Prostate gland (tissue), 2 donors: Measurements from ENCODE around the gene TBKBP1. TPM values are rescaled to one million over a fixed set of nuclear protein-coding genes. Genes with fewer than 3 reads are reported as not detected.

Experiments
- DNase-seq: peaks from one replicate; pipeline ENCODE4 v3.0.0-alpha.2; 2019; ENCODE audit warnings: low spot score
- H3K27ac ChIP-seq, 2 donors: fragments of 200-600 bp; sonication (generic); 2 replicates each; pipeline ENCODE4 v1.5.1; 2017 to 2019
- H3K27me3 ChIP-seq: fragments of 200-600 bp; sonication (generic); replicated peaks from 2 replicates; pipeline ENCODE4 v1.5.1; 2019; ENCODE audit not compliant: insufficient read depth
- H3K36me3 ChIP-seq, 2 donors: fragments of 200-600 bp; sonication (generic); 1 replicate in 1 of 2; 2 replicates in 1 of 2; pipeline versions ENCODE4 v1.5.1 to v1.8.1; 2017 to 2019
- H3K4me1 ChIP-seq: fragments of 200-600 bp; sonication (generic); replicated peaks from 2 replicates; pipeline ENCODE4 v1.5.1; 2019
- H3K4me3 ChIP-seq, 2 donors: fragments of 200-600 bp; sonication (generic); 2 replicates each; pipeline ENCODE4 v1.5.1; 2017 to 2019
- H3K9me3 ChIP-seq: fragments of 200-600 bp; sonication (generic); 2 replicates; pipeline ENCODE4 v1.5.1; 2017
- POLR2A ChIP-seq: fragments of 450-650 bp; IDR thresholded peaks from one replicate; pipeline ENCODE4 v1.6.1; 2016; ENCODE audit warnings: antibody characterized with exemption, mild to moderate bottlenecking
- POLR2AphosphoS5 ChIP-seq: sonication (generic); formaldehyde crosslinking; IDR thresholded peaks from one replicate; pipeline ENCODE4 v1.6.1; 2017; ENCODE audit warnings: antibody characterized with exemption
- WGBS: methylation state at CpG from one replicate; pipeline ENCODE4 v1.1.5; 2018; 5-methylcytosine and 5-hydroxymethylcytosine counted together
- intact Hi-C: fragments of 100-400 bp; cut with DNase I; formaldehyde crosslinking; loops from one replicate; pipeline ENCODE4 v1.14.2; 2022
- total RNA-seq, 2 donors: library from RNA; depleted of rRNA; stranded (reverse); fragments of >200 nt; gene quantifications; one replicate each; pipeline ENCODE4 v1.1.0, GENCODE V29; 2016
- TF ChIP-seq, protein P1 (sequence below), 4 experiments: fragments of 200-600 bp in 2 of 4; fragments of 450-650 bp in 2 of 4; sonication (generic) in 2 of 4; IDR thresholded peaks; 1 replicate in 3 of 4; 2 replicates in 1 of 4; pipeline ENCODE4 v1.5.1; 2016 to 2019; ENCODE audit warnings: antibody characterized with exemption in 4 of 4, mild to moderate bottlenecking in 2 of 4, moderate library complexity in 2 of 4

TBKBP1 gene
- total RNA-seq, 2 donors from 2014 or later, result 9.5 to 15.3 TPM

DNA sequence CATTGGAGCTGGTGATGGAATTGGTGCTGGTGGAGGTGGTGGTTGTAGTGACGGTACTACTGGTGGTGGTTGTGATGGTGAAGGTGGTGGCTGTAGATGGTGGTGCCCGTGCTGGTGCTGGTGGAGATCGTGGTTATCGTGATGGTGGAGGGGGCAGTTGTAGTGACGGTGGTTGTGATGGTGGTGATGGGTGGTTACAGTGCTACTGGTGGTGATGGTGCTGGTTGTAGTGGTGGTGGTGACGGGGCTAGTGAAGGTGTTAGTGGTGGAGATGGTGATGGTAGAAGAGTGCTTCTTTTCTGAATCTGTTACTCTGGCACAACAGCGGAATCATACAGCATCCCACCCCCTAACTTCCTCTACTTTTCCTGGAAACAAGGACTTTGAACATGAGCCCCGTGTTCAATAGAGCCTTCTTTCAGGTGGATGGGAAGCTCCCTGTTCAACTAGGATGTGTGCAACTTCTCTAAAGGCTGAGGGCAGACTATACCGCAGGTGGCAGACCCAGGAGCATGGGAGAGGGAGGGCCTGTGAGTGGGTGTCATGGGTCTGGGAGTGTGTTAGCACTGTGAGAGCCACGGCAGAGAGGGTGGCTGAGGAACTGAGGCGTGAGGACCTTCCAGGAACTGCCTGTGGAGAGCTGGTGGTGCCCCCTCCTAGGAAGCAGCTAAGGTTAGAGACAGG lies 47.3 kb downstream of the TBKBP1 start:
- H3K9me3 ChIP-seq, result no peaks in the 10 kb centered on the region
- H3K27ac ChIP-seq, result no peak overlapping the region
- H3K27me3 ChIP-seq, result peaks cover 6% of the 10 kb centered on the region
- no peak for DNase-seq
- TF ChIP-seq POLR2A, result no peak
- TF ChIP-seq, protein P1, sequence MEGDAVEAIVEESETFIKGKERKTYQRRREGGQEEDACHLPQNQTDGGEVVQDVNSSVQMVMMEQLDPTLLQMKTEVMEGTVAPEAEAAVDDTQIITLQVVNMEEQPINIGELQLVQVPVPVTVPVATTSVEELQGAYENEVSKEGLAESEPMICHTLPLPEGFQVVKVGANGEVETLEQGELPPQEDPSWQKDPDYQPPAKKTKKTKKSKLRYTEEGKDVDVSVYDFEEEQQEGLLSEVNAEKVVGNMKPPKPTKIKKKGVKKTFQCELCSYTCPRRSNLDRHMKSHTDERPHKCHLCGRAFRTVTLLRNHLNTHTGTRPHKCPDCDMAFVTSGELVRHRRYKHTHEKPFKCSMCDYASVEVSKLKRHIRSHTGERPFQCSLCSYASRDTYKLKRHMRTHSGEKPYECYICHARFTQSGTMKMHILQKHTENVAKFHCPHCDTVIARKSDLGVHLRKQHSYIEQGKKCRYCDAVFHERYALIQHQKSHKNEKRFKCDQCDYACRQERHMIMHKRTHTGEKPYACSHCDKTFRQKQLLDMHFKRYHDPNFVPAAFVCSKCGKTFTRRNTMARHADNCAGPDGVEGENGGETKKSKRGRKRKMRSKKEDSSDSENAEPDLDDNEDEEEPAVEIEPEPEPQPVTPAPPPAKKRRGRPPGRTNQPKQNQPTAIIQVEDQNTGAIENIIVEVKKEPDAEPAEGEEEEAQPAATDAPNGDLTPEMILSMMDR (IDR thresholded peaks at IDR 0.05), result no peak
- no peak for TF ChIP-seq POLR2AphosphoS5
- intact Hi-C loops, result no loop called here
- no peaks in the 10 kb centered on the region for H3K36me3 ChIP-seq
- H3K4me3 ChIP-seq, result no peak overlapping the region
- no peaks in the 10 kb centered on the region for H3K4me1 ChIP-seq
- 85% methylated on average over 11 of the region's 11 CpGs for WGBS

DNA sequence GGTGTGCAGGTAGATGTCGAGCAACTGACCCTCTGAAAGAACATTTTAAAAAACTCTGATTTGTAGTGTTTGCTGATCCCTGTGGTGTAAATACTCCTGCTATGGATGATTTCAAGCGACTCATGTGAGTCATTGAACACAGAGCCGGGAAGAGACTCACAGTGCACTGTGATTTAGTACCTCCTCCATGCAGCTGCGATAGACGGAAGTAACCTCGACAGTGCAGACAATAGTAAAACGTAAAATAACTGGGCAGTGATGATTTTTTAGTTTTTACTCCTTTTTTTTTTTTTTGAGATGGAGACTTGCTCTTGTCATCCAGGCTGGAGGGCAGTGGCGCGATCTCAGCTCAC lies 47.8 kb downstream of the TBKBP1 start:
- 70% methylated on average over 9 of the region's 9 CpGs for WGBS
- Histone ChIP-seq H3K36me3 (no peaks in the 10 kb centered on the region), H3K9me3 (no peaks in the 10 kb centered on the region), H3K27ac (no peak overlapping the region), H3K4me1 (no peaks in the 10 kb centered on the region), H3K4me3 (no peak overlapping the region), H3K27me3 (peaks cover 6% of the 10 kb centered on the region)
- DNase-seq, result no peak
- intact Hi-C loops, result no loop called here
- TF ChIP-seq, protein P1 (IDR thresholded peaks at IDR 0.05), result no peak

DNA sequence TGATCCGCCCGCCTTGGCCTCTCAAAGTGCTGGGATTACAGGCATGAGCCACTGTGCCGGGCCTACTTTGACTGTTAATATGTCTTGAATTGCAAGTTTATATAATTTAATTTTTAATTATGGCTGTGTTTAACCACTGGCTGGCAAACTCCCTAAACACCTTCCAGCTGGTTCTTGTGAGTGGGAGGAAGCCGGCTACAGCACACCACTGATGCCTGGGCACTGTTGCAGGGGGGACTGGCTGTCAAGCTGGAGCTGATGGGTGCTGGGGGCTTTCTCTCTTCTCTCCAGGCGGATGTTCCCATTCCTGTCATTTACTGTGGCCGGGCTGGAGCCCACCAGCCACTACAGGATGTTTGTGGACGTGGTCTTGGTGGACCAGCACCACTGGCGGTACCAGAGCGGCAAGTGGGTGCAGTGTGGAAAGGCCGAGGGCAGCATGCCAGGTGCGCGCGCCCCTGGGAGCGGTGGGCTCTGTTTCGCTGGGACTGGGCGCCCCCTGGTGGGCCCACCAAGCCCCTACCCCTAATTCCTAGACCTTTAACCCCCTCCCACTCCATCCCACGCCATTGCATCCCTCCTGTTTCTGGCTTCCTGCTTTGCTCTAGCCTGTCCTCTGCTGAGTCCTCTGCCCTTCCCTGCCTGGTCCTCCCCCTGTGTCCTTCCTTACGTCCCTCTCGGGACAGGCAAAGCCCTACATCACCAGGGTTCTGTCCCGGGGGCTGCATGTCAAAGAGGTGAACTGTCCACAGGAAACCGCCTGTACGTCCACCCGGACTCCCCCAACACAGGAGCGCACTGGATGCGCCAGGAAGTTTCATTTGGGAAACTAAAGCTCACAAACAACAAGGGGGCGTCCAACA lies 48.6 kb downstream of the TBKBP1 start:
- Histone ChIP-seq H3K9me3 (no peaks in the 10 kb centered on the region), H3K27me3 (peaks cover 6% of the 10 kb centered on the region), H3K27ac (no peak overlapping the region), H3K4me1 (no peaks in the 10 kb centered on the region), H3K36me3 (no peaks in the 10 kb centered on the region), H3K4me3 (no peak overlapping the region)
- whole genome bisulfite sequencing, result 34% methylated on average over 26 of the region's 26 CpGs
- DNase-seq, result no peak
- TF ChIP-seq POLR2A (no peak), POLR2AphosphoS5 (no peak)
- TF ChIP-seq, protein P1 (IDR thresholded peaks at IDR 0.05), result no peak
- intact Hi-C loops, result no loop called here

DNA sequence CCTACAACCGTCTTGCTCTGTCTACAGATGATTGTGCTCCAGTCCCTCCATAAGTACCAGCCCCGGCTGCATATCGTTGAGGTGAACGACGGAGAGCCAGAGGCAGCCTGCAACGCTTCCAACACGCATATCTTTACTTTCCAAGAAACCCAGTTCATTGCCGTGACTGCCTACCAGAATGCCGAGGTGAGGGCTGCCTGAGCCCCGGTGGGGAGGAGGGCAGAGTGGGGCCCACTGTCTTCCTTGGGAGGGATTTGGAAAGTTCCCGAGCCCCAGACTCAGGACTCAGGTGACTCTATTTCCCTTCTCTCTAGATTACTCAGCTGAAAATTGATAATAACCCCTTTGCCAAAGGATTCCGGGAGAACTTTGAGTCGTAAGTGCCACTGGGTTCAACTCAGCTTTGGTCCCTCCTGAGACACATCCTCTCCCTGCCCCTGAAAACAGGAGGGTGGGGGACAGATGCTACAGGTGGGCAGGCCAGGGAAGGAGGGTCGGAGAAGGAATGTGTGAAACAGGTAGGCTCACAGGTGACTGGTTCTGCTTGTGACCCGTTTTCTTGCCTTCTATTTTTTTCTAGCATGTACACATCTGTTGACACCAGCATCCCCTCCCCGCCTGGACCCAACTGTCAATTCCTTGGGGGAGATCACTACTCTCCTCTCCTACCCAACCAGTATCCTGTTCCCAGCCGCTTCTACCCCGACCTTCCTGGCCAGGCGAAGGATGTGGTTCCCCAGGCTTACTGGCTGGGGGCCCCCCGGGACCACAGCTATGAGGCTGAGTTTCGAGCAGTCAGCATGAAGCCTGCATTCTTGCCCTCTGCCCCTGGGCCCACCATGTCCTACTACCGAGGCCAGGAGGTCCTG lies 50.4 kb downstream of the TBKBP1 start:
- no peak for TF ChIP-seq POLR2AphosphoS5
- TF ChIP-seq, protein P1 (IDR thresholded peaks at IDR 0.05), result no peak
- TF ChIP-seq POLR2A, result no peak
- H3K4me1 ChIP-seq, result no peaks in the 10 kb centered on the region
- no peaks in the 10 kb centered on the region for H3K36me3 ChIP-seq
- H3K4me3 ChIP-seq, result no peak overlapping the region
- 58% methylated on average over 21 of the region's 22 CpGs for WGBS
- no peak for DNase-seq
- intact Hi-C loops, result no loop called here
- no peak overlapping the region for H3K27ac ChIP-seq
- H3K27me3 ChIP-seq, result peaks cover 6% of the 10 kb centered on the region
- no peaks in the 10 kb centered on the region for H3K9me3 ChIP-seq
